ENCODE data around the gene PSME2.
A peak's percentile ranks its signal among the peaks of the same experiment; 100 is the strongest.

Gene PSME2

DNA sequence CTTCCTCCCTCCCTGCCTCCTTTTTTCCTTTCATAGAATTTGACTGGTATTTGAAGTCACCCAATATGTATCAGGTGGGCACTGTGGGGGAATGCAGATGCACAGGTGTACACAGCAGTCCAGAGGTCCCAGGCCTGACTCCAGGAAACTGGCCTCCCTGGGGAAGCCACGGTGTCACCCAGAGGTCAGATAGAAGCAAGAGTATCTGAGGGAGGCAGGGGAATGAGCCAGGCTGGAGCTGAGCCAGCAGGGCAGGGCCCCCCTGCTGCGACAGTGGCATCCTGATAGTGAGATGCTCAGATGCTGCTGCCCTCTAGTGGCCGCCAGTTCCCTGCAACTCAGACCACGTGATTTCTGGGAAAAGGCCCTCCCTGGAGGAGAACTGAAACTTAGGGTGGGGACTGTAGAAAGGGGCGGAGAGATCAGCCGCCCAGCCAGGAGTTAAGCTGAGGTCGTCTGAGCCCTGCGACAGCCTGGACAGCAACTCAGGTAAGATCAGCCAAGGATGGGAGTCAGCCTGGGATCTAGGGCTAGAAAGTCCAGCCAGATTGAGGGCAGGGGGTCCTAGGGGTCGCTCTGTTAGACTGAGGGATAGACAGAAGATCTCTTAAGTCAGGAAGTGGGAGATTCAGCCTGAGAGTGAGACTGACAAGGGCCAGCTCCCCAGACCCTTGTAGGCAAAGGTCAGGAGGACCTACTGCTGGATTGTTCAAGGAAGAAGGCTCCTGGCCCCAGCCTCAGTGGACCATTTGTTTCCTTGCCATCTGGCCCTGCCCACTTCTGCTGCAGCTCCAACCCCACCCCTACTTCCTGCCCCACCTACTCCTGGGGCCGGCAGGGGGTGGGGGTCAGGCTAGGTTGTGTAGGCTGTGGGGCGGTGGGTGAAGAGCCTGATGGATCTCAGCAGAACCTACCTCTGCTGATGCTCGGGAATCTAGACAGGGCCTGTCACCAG lies 14.7 kb upstream of the PSME2 start, which contains the start of gene IRF9:
Gene IRF9 (plus strand): TSS at position 416 of the 955 bp plus-strand sequence. CDS start 880 bp downstream, outside the sequence.
- TF ChIP-seq CTCF (conservative IDR thresholded peaks at IDR 0.05; ENCODE audit: low read depth, low read length), result peak; percentile 93
- H3K4me3 ChIP-seq (ENCODE audit: low read depth, low read length), result peak within 1 kb of the TSS; percentile 89
- DNase-seq (ENCODE audit: low read depth), result peak; percentile 95

GRCh38 chr14:24160499-24160849 lies 14.1 kb upstream of the PSME2 start:
- no peak for TF ChIP-seq CTCF (conservative IDR thresholded peaks at IDR 0.05; ENCODE audit: low read depth, low read length)
- no peak for DNase-seq (ENCODE audit: low read depth)
- H3K4me3 ChIP-seq (ENCODE audit: low read depth, low read length), result no peak overlapping the region

DNA sequence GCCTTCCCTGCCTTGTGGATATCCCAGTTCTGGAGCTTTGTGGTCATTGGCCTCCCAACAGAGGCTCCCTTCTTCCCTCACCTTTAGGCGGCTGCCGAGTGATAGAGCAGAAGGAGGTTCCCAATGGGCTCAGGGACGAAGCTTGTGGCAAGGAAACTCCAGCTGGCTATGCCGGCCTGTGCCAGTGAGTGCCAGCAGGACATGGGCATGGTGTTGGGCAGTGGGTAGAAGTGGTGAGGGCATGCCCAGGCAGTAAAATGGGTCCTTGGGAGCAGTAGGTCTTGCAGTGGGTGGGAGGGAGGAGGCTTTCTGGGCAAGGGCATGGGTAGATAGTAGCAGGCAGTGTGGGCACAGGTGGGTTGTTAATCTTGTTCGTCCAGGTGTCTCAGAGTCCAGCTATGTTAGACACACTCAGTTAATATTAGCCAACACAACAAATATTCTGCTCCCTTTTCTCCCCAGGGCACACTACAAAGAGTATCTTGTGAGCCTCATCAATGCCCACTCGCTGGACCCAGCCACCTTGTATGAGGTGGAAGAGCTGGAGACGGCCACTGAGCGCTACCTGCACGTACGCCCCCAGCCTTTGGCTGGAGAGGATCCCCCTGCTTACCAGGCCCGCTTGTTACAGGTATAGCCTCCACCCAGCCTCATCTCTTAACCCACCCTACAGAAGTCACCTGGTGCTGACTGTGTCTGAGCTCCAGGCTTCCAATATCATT lies 13.5 kb upstream of the PSME2 start:
- DNase-seq (ENCODE audit: low read depth), result no peak
- TF ChIP-seq CTCF (conservative IDR thresholded peaks at IDR 0.05; ENCODE audit: low read depth, low read length), result no peak
- H3K4me3 ChIP-seq (ENCODE audit: low read depth, low read length), result no peak overlapping the region

DNA sequence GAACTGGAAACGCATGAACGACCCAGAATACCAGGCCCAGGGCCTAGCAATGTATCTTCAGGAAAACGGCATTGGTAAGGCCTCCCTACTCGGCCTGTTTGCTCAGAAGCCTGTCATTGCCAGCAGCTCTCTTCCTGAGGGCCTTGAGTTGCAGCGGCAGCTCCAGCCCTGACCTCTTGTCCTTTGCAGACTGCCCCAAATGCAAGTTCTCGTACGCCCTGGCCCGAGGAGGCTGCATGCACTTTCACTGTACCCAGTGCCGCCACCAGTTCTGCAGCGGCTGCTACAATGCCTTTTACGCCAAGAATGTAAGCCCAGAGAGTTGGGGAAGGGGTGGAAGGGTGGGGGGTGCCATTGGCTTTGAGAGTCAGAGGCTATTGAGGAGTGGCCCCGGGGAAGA lies 10.9 kb upstream of the PSME2 start:
- no peak overlapping the region for H3K4me3 ChIP-seq (ENCODE audit: low read depth, low read length)
- no peak for DNase-seq (ENCODE audit: low read depth)
- no peak for TF ChIP-seq CTCF (conservative IDR thresholded peaks at IDR 0.05; ENCODE audit: low read depth, low read length)

DNA sequence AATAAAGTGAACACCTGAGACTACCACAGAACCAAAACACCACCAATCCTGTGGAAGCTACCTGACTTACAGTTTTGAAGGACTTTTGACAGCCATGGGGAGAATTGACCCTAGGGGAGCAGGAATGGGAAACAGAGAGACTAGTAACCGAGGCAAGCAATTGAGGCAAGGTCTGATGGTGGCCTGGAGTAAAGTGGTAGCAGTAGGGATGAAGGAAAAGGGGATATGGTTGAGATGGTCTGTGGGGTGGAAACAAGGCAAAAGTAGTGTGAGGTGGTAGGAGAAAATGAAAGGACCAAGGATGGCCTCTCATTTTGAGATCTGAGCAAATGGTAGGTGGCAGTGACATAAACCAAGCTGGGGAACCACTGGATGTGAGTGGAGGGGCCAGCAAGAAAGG lies 10.4 kb upstream of the PSME2 start:
- TF ChIP-seq CTCF (conservative IDR thresholded peaks at IDR 0.05; ENCODE audit: low read depth, low read length), result no peak
- no peak for DNase-seq (ENCODE audit: low read depth)
- no peak overlapping the region for H3K4me3 ChIP-seq (ENCODE audit: low read depth, low read length)

DNA sequence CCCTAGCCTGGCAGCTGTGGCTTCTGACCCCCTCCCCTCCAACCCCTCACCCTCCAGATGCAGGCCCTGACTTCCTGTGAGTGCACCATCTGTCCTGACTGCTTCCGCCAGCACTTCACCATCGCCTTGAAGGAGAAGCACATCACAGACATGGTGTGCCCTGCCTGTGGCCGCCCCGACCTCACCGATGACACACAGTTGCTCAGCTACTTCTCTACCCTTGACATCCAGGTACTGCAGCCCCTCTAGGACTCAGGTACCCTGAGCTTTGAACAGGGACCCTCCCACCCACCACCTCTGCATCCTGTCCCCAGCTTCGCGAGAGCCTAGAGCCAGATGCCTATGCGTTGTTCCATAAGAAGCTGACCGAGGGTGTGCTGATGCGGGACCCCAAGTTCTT lies 8.7 kb upstream of the PSME2 start:
- no peak for DNase-seq (ENCODE audit: low read depth)
- H3K4me3 ChIP-seq (ENCODE audit: low read depth, low read length), result no peak overlapping the region
- TF ChIP-seq CTCF (conservative IDR thresholded peaks at IDR 0.05; ENCODE audit: low read depth, low read length), result no peak

Measured in choroid plexus epithelial cell (primary cell).